ENCODE data around the gene HK1.

The HK1 gene

DNA sequence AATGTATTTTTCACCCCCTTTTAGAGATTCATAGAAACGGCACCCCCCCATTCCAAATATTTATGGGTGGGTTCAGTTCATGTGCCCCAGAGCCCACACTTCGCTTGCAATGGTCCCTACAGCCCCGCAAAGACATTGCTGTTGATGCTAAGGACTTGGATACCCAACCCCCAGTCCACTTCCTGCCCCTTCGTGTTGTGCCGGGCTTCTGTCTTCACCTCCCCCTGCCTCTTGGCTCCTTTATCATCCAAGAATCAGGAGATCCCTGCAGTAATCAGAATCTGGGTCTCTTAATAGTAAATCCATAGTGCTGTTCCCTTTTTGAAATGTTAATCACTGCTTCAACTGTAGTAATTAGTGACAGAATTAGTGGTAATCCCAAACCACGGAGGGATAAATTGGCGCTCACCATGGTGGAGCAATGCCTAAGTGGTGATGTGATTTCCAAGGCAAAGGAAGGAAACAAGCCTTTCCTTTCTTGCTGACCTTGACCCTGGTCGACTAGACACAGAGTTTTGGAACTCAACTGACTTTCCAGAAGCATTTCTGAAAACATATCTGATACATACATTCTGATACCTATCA, 67.7 kb downstream of the HK1 start:
- H3K4me2 ChIP-seq (ENCODE audit: low read depth, low read length) = no peak overlapping the region
- H3K9ac ChIP-seq (ENCODE audit: low read length) = no peak overlapping the region
- H2AFZ ChIP-seq (ENCODE audit: low read length) = no peak overlapping the region
- H3K4me1 ChIP-seq (ENCODE audit: low read length) = no peaks in the 10 kb centered on the region
- H3F3A ChIP-seq (ENCODE audit: insufficient read depth, low read length) = no peaks in the 10 kb centered on the region
- TF ChIP-seq EZH2 (optimal IDR thresholded peaks at IDR 0.05; ENCODE audit: low read depth, low read length) (no peak), CTCF (IDR thresholded peaks at IDR 0.05; ENCODE audit: low read length) (no peak), EZH2phosphoT487 (IDR thresholded peaks at IDR 0.05; ENCODE audit: low read length) (no peak)
- no peak for DNase-seq
- no peaks in the 10 kb centered on the region for H3K79me2 ChIP-seq (ENCODE audit: low read length)
- no peaks in the 10 kb centered on the region for H3K36me3 ChIP-seq (replicated peaks; ENCODE audit: insufficient read depth, low read length)
- H4K20me1 ChIP-seq (ENCODE audit: insufficient read depth, low read length) = no peaks in the 10 kb centered on the region
- no peak overlapping the region for H3K27ac ChIP-seq (ENCODE audit: low read length)
- H3K9me2 ChIP-seq (replicated peaks; ENCODE audit: insufficient read depth, low read length) = no peaks in the 10 kb centered on the region
- H3K9me3 ChIP-seq (replicated peaks; ENCODE audit: insufficient read depth, low read length) = no peaks in the 10 kb centered on the region
- H3K4me3 ChIP-seq (ENCODE audit: low read length) = no peak overlapping the region
- no peaks in the 10 kb centered on the region for H3K27me3 ChIP-seq (replicated peaks; ENCODE audit: insufficient read depth, low read length)

GRCh38 chr10:69346776-69347175, 68.5 kb downstream of the HK1 start:
- TF ChIP-seq EZH2 (optimal IDR thresholded peaks at IDR 0.05; ENCODE audit: low read depth, low read length) (no peak), EZH2phosphoT487 (IDR thresholded peaks at IDR 0.05; ENCODE audit: low read length) (no peak), CTCF (IDR thresholded peaks at IDR 0.05; ENCODE audit: low read length) (no peak)
- Histone ChIP-seq H3K27me3 (replicated peaks; ENCODE audit: insufficient read depth, low read length) (no peaks in the 10 kb centered on the region), H3K36me3 (replicated peaks; ENCODE audit: insufficient read depth, low read length) (no peaks in the 10 kb centered on the region), H3K9me3 (replicated peaks; ENCODE audit: insufficient read depth, low read length) (no peaks in the 10 kb centered on the region), H3K27ac (ENCODE audit: low read length) (no peak overlapping the region), H3K9me2 (replicated peaks; ENCODE audit: insufficient read depth, low read length) (no peaks in the 10 kb centered on the region), H3K4me3 (ENCODE audit: low read length) (no peak overlapping the region), H2AFZ (ENCODE audit: low read length) (no peak overlapping the region), H3K9ac (ENCODE audit: low read length) (no peak overlapping the region), H3F3A (ENCODE audit: insufficient read depth, low read length) (no peaks in the 10 kb centered on the region), H4K20me1 (ENCODE audit: insufficient read depth, low read length) (no peaks in the 10 kb centered on the region), H3K4me2 (ENCODE audit: low read depth, low read length) (no peak overlapping the region), H3K79me2 (ENCODE audit: low read length) (no peaks in the 10 kb centered on the region), H3K4me1 (ENCODE audit: low read length) (no peaks in the 10 kb centered on the region)
- DNase-seq = no peak

- no peaks in the 10 kb centered on the region for H3K4me1 ChIP-seq (ENCODE audit: low read length)
- H3K9ac ChIP-seq (ENCODE audit: low read length) = no peak overlapping the region
- no peaks in the 10 kb centered on the region for H3F3A ChIP-seq (ENCODE audit: insufficient read depth, low read length)
- DNase-seq = no peak
- H3K9me2 ChIP-seq (replicated peaks; ENCODE audit: insufficient read depth, low read length) = no peaks in the 10 kb centered on the region
- H3K36me3 ChIP-seq (replicated peaks; ENCODE audit: insufficient read depth, low read length) = no peaks in the 10 kb centered on the region
- H3K27ac ChIP-seq (ENCODE audit: low read length) = no peak overlapping the region
- H3K4me3 ChIP-seq (ENCODE audit: low read length) = no peak overlapping the region
- no peaks in the 10 kb centered on the region for H3K79me2 ChIP-seq (ENCODE audit: low read length)
- H2AFZ ChIP-seq (ENCODE audit: low read length) = no peak overlapping the region
- no peaks in the 10 kb centered on the region for H3K27me3 ChIP-seq (replicated peaks; ENCODE audit: insufficient read depth, low read length)
- H3K4me2 ChIP-seq (ENCODE audit: low read depth, low read length) = no peak overlapping the region
- no peak for TF ChIP-seq CTCF (IDR thresholded peaks at IDR 0.05; ENCODE audit: low read length)
- no peak for TF ChIP-seq EZH2 (optimal IDR thresholded peaks at IDR 0.05; ENCODE audit: low read depth, low read length)
- no peak for TF ChIP-seq EZH2phosphoT487 (IDR thresholded peaks at IDR 0.05; ENCODE audit: low read length)
- no peaks in the 10 kb centered on the region for H4K20me1 ChIP-seq (ENCODE audit: insufficient read depth, low read length)
- no peaks in the 10 kb centered on the region for H3K9me3 ChIP-seq (replicated peaks; ENCODE audit: insufficient read depth, low read length)
Observed at GRCh38 chr10:69348816-69349541, 70.7 kb downstream of the HK1 start.

All from MM.1S (cell line).